NCI-H345 (cell line): Measurements from ENCODE around the gene TMEM132C.
"Not testable (repeated sequence)": the region's sequence is repeated elsewhere in the genome, so short reads cannot be mapped to it uniquely, and the experiment has no call there.

Source experiments
- DNase-seq: peaks from one replicate; lab custom pipeline; 2025; lab: John Stamatoyannopoulos, UW

The TMEM132C gene

GRCh38 chr12:128483526-128484255, 216.7 kb downstream of the TMEM132C start:
- no peak for DNase-seq

GRCh38 chr12:128497376-128497775, 230.4 kb downstream of the TMEM132C start:
- DNase-seq: not testable (repeated sequence)

GRCh38 chr12:128507470-128507869, 240.5 kb downstream of the TMEM132C start:
- no peak for DNase-seq

GRCh38 chr12:128509170-128509569, 242.2 kb downstream of the TMEM132C start:
- DNase-seq: no peak

- DNase-seq: no peak
Observed at GRCh38 chr12:128510511-128510910, 243.5 kb downstream of the TMEM132C start.

GRCh38 chr12:128513331-128513730, 246.4 kb downstream of the TMEM132C start:
- DNase-seq: no peak

- DNase-seq: no peak
Observed at GRCh38 chr12:128513831-128514230, 246.9 kb downstream of the TMEM132C start.

GRCh38 chr12:128518644-128519043, 251.7 kb downstream of the TMEM132C start:
- no peak for DNase-seq

- no peak for DNase-seq
Observed at GRCh38 chr12:128519426-128519825, 252.5 kb downstream of the TMEM132C start.

- no peak for DNase-seq
Observed at GRCh38 chr12:128521981-128522380, 255.0 kb downstream of the TMEM132C start.

- DNase-seq: no peak
Observed at GRCh38 chr12:128524439-128524838, 257.5 kb downstream of the TMEM132C start.

- no peak for DNase-seq
Observed at GRCh38 chr12:128531170-128531569, 264.2 kb downstream of the TMEM132C start.

- DNase-seq: no peak
Observed at GRCh38 chr12:128534906-128535305, 267.9 kb downstream of the TMEM132C start.

- no peak for DNase-seq
Observed at GRCh38 chr12:128536810-128537209, 269.8 kb downstream of the TMEM132C start.

- no peak for DNase-seq
Observed at GRCh38 chr12:128537668-128538067, 270.7 kb downstream of the TMEM132C start.

GRCh38 chr12:128542844-128543243, 275.9 kb downstream of the TMEM132C start:
- no peak for DNase-seq

- DNase-seq: no peak
Observed at GRCh38 chr12:128543460-128543859, 276.5 kb downstream of the TMEM132C start.

GRCh38 chr12:128543971-128544370, 277.0 kb downstream of the TMEM132C start:
- no peak for DNase-seq

GRCh38 chr12:128548949-128549348, 282.0 kb downstream of the TMEM132C start:
- DNase-seq: no peak

GRCh38 chr12:128549601-128550218, 282.7 kb downstream of the TMEM132C start:
- no peak for DNase-seq

GRCh38 chr12:128551266-128551665, 284.3 kb downstream of the TMEM132C start:
- DNase-seq: peak; percentile 13

- no peak for DNase-seq
Observed at GRCh38 chr12:128554546-128555304, 287.8 kb downstream of the TMEM132C start.

GRCh38 chr12:128557231-128557630, 290.3 kb downstream of the TMEM132C start:
- no peak for DNase-seq
